ENCODE results near the gene NOC4L.

The NOC4L gene

DNA sequence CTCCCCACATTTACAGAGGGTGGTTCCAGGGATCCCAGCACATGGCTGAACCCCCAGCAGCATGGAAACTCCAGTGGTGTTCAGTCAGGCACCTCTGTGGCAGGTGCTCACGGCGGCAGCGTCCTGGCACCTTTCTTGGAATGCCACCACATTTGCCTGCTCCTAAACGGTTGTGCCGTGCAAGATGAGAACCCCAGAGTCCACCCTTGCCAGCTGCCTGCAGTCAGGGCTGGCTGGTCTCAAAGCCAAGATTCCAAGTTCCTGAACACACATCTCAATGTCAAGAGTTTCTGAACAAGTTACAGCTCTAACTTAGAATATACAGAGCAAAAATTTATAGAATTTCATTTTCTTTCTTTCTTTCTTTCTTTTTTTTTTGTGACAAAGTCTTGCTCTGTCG lies 38.8 kb upstream of the NOC4L start:
- no peak overlapping the region for H3K27ac ChIP-seq
- TF ChIP-seq, protein P1, sequence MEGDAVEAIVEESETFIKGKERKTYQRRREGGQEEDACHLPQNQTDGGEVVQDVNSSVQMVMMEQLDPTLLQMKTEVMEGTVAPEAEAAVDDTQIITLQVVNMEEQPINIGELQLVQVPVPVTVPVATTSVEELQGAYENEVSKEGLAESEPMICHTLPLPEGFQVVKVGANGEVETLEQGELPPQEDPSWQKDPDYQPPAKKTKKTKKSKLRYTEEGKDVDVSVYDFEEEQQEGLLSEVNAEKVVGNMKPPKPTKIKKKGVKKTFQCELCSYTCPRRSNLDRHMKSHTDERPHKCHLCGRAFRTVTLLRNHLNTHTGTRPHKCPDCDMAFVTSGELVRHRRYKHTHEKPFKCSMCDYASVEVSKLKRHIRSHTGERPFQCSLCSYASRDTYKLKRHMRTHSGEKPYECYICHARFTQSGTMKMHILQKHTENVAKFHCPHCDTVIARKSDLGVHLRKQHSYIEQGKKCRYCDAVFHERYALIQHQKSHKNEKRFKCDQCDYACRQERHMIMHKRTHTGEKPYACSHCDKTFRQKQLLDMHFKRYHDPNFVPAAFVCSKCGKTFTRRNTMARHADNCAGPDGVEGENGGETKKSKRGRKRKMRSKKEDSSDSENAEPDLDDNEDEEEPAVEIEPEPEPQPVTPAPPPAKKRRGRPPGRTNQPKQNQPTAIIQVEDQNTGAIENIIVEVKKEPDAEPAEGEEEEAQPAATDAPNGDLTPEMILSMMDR (IDR thresholded peaks at IDR 0.05): no peak
- TF ChIP-seq ZFX (IDR thresholded peaks at IDR 0.05; ENCODE audit: borderline replicate concordance): no peak

DNA sequence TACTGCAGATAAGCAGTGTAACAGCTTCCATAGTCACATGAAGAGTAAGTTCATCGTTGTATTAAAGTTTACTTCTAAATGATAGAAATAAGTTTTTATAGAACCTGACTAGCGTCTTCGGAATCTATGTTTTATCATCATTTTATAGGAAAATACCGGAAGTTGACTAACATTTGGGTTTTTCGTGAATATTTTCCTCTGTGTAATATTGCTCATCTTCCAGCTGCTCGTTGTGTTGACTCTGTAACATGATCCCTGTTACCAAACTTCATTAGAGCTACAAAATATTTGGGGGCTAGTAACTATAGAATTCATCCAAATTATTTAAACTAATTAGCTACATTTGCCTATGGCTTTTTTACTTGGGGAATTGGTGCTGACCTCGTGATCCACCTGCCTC lies 37.3 kb upstream of the NOC4L start:
- H3K27ac ChIP-seq: no peak overlapping the region
- TF ChIP-seq ZFX (IDR thresholded peaks at IDR 0.05; ENCODE audit: borderline replicate concordance): no peak
- TF ChIP-seq, protein P1 (IDR thresholded peaks at IDR 0.05): no peak

DNA sequence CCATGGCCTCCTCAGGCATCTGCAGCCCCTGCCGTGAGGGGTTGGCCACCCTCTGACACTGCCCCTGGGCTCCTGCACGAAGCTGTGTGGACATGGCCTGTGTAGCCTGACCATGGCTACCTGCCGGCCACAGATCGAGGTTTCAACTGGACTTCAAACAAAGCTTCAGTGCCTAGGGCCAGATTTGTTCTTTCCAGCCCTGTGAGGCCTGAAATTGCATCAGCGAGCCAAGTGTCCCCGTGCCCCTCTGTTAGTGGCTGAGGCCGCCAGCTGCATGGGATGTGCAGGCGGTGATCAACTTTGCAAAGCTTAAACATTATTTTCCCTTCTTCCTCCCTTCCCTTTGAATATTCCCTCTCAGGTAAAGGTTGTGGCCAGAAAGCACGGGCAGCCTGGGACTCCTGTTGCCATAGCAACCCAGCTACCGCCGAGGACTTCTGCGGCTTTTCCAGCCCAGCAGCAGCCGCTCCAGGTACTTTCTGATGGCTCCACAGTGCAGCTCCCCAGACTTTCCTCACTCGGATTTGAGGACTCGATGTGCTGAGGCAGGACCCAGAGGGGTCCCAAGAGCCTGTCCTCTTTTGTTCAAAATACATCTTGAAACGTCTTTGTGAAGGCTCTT lies 35.9 kb upstream of the NOC4L start:
- no peak overlapping the region for H3K27ac ChIP-seq
- no peak for TF ChIP-seq ZFX (IDR thresholded peaks at IDR 0.05; ENCODE audit: borderline replicate concordance)
- TF ChIP-seq, protein P1 (IDR thresholded peaks at IDR 0.05): no peak

DNA sequence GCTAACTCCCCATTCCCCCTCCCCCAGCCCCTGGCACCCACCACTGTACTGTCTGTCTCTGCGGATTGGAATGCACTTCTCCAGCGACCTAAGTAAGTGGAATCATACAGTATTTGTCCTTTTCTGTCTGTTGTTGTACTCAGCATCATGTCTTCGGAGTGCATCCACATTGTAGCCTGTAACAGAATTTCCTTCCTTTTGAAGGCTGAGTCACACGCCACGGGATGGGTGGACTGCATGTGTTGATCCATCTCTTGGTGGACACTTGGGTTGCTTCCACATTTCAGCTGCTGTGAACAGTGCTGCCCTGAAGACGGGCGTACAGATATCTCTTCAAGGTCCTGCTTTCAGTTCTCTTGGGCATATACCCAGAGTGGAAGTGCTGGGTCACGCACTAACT lies 34.5 kb upstream of the NOC4L start:
- TF ChIP-seq, protein P1 (IDR thresholded peaks at IDR 0.05): no peak
- TF ChIP-seq ZFX (IDR thresholded peaks at IDR 0.05; ENCODE audit: borderline replicate concordance): no peak
- no peak overlapping the region for H3K27ac ChIP-seq

DNA sequence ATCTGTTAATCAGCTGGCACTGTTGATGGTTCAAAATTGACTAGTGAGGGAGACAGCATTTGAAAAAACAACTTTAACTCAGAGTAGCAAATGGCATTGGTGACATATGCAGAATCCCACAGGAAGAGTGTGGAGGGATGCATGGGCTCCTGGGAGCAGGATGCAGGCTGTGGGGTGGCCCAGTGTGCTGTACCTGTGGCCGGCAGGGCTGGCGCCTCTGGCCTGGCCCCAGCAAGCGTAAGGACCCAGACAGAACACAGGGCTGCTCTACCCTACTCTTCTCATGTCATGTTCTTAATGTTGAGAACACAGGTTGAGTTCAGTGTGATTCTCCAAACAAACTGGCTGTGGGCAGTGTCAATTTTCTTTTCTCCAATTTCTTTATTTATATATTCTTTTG lies 33.6 kb upstream of the NOC4L start:
- no peak overlapping the region for H3K27ac ChIP-seq
- TF ChIP-seq, protein P1 (IDR thresholded peaks at IDR 0.05): no peak
- TF ChIP-seq ZFX (IDR thresholded peaks at IDR 0.05; ENCODE audit: borderline replicate concordance): no peak

DNA sequence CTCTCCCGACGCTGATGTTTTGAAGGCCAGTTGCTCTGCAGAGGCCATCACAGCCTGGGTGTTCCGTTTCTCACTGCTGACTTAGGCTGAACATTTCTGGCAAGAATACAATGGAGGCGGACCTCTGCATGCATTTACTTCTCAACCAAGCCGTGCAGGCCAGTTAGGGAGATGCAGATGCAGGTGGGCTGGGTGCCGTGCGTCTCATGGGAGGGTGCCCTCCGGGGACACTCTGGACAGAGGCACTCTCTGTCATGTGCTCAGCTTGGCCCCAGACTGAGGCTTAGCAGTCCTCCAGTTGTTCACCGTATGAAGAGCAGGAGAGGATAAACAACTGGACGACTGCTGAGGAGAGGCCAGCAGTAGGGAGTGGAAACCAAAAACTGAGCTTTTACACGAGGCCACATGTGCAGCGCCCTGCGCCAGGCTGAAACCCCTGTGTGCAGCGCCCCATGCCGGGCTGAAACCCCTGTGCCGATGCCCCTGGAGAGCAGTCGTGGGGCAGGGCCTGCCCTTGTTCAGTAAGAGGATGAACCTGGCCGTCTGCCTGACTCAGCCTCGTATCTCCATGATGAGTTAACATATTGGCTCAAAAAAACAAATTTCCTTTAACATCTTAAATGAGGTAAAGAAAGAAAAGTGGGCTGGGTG lies 32.5 kb upstream of the NOC4L start:
- TF ChIP-seq ZFX (IDR thresholded peaks at IDR 0.05; ENCODE audit: borderline replicate concordance): no peak
- TF ChIP-seq, protein P1 (IDR thresholded peaks at IDR 0.05): no peak
- H3K27ac ChIP-seq: no peak overlapping the region

DNA sequence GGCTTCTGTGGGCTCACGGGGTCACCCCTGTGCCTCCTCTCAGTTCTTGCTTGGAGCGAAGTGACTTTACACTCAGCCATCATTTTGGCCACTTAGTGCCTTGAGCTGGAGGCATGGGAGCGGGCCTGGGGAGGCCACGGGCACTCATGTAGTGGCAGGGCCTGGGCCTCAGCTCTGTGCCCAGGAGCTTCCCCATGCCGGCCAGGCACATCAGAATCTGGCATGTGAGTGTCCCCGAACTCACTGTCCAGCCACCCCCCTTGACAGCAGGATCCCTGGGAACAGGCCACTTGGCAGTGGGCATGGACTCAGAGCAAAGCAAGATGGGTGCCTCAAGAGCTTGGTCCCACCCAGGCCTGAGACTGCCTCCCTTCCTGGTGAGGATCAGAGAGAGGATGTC lies 29.6 kb upstream of the NOC4L start:
- H3K27ac ChIP-seq: no peak overlapping the region

More for the DNA sequence above, 29.6 kb upstream of the NOC4L start:
- TF ChIP-seq, protein P1 (IDR thresholded peaks at IDR 0.05): no peak
- TF ChIP-seq ZFX (IDR thresholded peaks at IDR 0.05; ENCODE audit: borderline replicate concordance): no peak
